IPS-NIHi7 (cell line): ENCODE results near the gene KIFC1.

Source experiments
- DNase-seq: peaks from one replicate; pipeline ENCODE4 v3.0.0; 2012; ENCODE audit warnings: mixed read lengths; ENCODE audit errors: extremely low spot score

Gene KIFC1

DNA sequence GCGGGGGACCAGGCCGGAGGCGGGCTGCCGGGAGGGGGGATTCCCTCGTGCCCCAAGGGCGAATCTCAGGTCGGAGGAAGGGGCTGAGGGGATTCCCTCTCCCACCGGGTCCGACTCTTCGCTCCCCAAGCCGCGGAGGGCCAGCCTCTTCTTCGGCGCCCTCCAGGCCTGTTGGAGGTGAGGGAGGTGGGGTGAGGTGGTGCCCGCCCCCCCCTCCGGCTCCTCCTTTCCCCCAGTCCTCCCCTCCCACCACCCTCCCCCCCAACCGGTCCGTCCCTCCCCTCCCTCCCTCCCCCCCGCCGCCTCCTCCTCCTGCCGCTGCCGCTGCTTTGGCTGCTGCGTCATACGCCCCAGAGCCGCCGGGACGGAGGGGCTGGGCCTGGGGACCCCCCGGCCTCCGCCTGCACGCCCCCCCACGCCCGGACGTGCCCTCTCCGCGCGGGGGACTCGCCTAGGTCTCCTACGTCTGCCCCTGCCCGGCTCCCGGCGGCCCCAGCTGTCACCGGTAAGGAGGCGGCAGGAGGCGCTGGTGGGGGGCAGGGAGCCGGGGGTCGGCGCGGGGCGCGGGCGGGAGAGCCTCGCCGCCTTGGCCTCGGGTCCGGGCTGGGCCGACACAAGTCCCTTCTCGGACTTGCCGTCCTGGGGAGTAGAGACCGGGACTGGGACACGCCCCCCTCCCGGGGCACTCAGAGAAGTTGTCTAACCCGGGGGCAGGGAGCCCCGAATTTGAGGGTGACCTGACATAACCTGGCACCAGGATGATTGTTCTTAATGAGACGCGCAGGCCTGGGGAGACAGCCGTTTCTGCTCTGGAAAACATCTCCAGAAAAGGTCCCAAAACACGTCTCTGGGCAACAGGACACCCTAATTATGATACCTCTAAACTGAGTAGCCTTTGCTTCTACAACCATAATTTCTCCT lies 19.3 kb downstream of the KIFC1 start, which contains the start of gene PHF1:
Gene PHF1, plus strand, starts transcription at position 304 of the 921 bp plus-strand sequence. CDS start 1,250 bp downstream, outside the sequence.
- peak; percentile 68 for DNase-seq

DNA sequence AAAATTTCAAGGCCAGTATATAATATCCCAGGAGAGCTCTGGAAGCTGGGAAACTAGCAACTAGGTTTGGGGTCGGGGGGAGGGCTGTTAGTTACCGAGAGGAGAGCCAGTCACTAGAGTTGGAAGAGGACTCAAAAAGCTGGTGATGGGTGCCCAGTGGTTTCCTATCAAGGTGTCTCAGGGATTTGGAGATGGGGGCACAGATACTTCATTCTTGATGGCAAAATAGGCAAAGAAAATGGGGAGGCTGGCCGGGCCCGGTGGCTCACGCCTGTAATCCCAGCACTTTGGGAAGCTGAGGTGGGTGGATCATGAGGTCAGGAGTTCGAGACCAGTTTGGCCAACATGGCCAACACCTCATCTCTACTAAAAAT lies 20.0 kb downstream of the KIFC1 start:
- no peak for DNase-seq

DNA sequence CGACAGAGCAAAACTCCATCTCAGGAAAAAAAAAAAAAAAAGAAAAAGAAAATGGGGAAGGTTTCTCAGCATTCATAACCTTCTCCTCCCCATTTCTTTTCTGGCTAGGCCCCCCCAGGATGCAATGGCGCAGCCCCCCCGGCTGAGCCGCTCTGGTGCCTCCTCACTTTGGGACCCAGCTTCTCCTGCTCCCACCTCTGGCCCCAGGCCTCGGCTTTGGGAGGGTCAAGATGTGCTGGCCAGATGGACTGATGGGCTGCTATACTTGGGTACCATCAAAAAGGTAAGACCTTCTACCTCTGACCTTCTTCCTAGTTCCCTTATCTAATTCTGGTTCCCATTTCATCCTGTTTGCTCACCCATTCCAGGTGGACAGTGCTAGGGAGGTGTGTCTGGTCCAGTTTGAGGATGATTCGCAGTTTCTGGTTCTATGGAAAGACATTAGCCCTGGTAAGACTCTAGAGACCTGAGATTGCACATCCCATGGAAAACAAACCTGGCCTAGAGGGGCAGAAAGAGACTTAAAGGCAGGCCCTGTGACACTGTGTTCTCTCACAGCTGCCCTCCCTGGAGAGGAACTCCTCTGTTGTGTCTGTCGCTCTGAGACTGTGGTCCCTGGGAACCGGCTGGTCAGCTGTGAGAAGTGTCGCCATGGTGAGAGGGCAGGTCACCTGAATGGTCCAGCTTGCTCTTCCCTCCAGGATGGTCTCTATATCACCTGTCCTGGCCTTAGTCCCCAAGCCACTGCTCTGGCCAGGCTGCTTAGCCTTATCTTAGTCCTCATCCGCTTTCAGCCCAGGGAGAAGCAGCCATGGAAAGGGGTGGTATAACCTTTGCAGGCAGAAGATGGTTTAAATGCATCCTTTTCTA lies 20.8 kb downstream of the KIFC1 start:
- no peak for DNase-seq

DNA sequence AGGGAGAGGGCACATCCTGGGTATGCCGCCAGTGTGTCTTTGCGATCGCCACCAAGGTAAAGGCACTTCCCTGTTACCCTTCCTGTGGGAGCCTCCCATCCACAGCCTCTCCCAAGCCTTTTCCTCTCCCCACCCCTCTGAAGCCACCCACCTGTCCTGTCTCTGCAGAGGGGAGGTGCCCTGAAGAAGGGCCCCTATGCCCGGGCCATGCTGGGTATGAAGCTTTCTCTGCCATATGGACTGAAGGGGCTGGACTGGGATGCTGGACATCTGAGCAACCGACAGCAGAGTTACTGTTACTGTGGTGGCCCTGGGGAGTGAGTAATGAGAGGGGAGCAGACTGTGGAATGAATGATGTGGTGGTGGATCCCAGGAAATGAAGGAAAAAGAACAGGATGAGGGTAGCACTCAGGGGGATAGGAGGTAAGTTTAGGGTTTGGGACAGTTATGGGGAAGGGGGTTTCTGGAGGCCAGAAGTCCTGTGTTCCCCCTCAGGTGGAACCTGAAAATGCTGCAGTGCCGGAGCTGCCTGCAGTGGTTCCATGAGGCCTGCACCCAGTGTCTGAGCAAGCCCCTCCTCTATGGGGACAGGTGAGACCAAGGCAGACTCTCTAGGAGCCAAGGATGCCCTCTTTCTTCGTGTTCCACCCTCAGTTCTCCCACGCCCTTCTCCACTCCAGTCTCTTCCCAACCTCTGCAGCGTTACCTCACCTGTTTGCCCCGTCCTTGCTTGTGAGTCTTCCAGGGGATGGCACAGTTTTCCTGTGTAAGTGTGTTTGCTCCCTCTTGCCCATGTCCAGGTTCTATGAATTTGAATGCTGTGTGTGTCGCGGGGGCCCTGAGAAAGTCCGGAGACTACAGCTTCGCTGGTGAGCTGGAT lies 21.9 kb downstream of the KIFC1 start:
- no peak for DNase-seq

DNA sequence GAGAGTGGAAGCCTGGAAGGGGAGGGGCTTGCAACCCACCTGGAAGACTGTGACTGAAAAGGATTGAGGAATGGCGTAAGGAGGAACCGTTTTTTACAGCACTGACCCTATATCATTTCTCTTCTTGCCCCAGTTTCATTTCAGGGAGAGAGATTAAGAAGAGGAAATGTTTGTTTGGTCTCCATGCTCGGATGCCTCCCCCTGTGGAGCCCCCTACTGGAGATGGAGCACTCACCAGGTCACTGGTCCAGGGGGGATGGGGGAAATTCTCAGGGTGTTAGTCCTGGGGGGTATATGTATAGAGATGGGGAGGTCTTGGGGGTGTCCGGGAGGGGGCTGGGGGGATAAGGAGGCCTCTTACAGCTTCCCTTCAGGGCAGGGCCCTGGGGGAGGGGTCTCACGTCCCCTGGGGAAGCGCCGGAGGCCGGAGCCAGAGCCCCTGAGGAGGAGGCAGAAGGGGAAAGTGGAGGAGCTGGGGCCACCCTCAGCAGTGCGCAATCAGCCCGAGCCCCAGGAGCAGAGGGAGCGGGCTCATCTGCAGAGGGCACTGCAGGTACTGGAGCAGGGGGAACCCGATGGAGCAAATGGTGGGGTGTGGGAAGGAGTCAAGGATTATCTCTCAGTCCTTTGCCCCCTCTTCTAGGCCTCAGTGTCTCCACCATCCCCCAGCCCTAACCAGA lies 23.1 kb downstream of the KIFC1 start:
- peak; percentile 25 for DNase-seq

DNA sequence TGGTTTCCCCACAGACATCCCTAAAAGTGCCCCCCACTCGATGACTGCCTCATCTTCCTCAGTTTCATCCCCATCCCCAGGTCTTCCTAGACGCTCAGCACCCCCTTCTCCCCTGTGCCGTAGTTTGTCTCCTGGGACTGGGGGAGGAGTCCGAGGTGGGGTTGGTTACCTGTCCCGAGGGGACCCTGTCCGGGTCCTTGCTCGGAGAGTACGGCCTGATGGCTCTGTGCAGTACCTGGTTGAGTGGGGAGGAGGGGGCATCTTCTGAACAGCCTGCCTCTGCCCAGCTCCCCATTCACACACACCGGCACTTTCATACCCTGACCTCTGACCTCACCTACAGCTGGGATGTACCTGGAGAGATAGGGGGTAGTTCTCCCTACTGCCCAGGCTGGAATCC lies 24.2 kb downstream of the KIFC1 start:
- DNase-seq: no peak

DNA sequence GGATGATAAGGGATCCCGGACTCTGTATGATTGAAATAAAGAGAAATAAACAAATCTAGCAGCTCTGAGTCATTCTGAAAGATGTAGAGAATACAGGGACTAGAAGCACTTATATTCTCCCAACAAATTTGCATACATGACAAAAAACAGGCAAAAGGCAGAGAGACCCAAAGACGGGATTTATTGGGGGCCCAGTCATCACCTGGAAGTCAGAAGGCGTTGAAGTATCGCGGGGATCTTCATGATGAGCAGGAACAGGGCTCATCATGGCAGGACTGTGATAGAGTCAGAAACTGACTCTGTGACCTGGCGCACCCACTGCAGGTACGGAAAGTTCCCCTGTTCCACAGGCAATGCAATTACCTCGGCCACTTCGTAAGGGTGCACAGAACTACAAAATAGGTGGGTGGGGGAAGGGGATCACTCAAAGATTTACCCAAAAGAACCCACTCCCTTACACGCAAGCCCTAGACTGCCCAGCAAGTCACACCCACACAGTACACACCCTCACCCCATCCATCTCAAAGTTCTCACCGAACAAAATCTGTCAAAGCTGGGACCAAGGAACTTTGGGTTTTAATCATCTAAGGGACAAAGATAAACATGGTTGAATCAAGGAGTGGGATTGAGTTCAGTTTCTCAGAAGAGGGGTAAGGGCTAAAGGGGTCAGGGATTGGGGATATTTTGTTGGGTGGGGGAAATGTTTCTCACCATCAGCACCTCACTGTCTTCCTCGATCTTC lies 24.9 kb downstream of the KIFC1 start:
- no peak for DNase-seq

DNA sequence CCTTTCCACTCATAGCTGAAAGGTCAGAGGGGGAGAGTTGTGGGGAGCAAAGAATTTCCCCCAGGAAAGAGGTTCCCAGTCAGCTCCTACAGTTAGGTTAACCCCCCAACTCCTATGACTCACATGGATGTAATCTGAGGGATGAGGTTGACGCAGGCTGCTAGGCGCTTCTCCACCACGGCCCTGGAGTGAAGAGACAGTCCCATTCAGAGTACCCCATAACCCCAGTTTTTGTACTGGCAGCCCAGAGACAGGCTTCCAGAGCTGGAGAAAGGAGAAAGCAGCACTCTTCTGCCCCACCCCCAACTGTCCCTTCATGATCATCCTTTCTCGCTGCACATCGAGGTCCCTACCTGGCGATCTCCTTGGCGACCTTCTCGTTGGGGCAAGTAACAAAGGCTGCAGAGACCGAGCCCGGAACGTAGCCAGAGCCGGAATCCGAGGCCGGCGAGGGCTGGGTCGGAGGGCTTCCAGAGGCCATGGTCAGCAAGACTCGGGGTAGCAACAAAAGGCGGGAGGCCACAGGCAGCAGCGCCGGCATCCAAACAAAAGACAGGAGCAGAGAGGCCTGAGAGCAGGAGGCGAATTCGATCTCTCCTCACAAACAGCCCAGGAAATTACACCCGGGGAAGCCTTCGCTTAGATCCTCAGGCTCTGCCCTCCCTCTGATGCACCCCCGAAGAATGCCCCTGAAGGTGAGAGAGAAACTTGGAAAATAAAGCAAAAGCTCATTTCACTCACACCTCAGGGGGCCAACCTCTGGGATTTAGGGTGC lies 25.7 kb downstream of the KIFC1 start:
- no peak for DNase-seq

DNA sequence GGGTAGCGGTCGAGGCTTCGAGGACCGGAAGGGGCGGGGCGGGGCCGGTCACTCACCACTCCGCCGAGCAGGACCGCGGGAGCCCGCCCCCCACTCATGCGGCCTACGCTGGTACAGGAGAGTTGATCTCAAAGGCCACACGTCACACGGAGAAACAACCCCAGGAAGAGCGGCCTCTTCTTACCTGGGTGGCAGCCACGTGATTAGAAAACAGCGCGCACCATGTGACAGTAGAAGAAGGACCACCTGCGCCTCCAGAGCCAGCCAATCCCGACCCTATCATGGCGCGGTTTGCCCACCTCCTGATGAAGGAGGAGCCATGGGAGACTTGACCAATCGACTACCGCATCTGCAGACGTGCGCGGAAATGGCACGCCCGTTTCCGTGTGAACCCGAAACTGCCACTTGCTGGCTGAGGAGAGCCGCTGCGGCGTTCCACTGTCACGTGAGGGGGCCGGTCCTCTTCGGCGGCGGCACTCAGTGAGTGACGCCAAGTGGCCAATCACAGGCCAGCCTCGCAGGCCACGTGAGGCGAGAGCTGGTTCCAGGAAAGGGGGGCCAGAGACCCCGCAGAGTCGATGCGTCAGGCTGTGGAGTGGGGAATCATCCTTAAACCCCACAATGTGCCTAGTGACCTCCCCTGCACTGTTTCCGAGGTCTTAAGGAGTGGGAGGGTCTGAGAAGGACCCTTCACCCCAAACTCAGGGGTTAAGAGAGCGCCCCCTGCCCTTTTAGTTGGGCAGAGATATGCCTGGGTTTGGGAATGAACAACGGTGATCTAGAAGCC lies 26.5 kb downstream of the KIFC1 start, which contains the start of gene CUTA:
Gene CUTA, minus strand, starts transcription at position 205 of the 787 bp plus-strand sequence. Its CDS starts 107 bp downstream, at position 98.
- DNase-seq: peak; percentile 92

DNA sequence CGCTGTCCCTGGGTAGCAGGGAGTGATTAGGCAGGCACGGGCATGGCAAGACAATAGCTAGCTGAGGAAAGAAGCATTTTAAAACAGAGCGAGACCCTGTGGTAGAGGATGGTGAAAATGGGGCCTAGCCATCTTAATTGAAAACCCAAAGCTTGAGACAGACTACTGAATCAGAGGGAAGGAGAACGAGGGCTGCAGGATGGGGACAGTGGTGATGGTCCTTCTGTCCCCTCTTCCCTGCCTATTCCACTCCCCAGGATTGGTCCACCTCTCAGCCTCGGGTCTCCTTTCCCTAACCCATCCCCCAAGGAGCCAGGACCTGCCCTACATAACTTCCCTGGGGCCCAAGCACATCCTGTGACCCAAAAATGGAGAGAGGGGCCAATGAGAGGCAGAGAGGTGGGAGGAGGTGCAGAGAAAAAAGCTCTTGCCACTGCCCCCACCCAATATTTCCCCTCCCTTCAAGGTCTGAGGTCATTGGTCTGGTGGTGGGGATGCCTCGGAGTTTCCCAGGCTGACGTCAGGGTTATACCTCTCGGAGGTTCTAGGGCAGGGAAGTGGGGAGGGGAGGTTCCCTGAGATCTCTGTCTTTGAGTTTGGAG lies 27.2 kb downstream of the KIFC1 start:
- DNase-seq: no peak

DNA sequence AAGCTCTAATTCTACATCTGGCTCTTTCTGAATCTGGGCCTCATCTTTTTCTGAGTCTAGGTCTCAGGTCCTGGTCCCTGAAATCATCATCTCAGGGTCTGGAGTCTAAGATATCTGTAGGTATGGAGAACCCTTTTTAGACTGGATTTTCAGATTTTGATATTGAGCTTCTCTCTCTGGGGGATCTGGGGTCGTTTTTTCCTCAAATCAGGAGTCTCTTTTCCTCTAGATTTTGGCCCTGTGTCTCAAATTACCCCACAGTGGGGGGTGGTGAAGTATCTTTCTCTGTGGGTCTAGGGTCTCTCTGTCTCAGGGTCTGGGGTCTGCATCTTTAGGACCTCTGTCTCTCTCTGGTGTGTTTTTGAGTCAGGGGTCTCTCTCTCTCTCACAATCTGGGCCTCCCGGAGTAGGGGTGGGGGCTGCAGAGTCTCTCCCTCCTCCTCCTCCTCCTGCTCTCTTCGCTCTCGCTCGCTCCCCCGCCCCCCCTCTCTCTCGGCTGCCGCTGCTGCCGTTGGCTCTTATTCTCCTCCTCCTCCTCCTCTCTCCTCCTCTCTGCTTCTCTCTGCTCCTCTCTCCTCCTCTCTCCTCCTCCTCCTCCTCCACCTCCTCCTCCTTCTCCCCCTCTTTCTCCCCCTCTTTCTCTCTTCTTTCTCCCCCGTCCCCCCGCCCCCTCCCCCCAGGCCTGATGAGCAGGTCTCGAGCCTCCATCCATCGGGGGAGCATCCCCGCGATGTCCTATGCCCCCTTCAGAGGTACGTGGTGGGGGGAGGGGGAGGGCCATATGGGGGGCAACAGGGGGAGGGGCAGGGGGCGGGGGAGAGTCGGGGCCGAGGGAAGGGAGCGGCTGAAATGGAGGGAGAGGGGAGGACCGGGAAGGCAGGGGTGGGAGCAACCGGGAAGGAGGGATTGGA lies 28.2 kb downstream of the KIFC1 start, which contains the start of gene SYNGAP1:
Gene SYNGAP1, plus strand, starts transcription at position 486 of the 911 bp plus-strand sequence. Its CDS starts 200 bp downstream, at position 686.
- DNase-seq: peak; percentile 31

DNA sequence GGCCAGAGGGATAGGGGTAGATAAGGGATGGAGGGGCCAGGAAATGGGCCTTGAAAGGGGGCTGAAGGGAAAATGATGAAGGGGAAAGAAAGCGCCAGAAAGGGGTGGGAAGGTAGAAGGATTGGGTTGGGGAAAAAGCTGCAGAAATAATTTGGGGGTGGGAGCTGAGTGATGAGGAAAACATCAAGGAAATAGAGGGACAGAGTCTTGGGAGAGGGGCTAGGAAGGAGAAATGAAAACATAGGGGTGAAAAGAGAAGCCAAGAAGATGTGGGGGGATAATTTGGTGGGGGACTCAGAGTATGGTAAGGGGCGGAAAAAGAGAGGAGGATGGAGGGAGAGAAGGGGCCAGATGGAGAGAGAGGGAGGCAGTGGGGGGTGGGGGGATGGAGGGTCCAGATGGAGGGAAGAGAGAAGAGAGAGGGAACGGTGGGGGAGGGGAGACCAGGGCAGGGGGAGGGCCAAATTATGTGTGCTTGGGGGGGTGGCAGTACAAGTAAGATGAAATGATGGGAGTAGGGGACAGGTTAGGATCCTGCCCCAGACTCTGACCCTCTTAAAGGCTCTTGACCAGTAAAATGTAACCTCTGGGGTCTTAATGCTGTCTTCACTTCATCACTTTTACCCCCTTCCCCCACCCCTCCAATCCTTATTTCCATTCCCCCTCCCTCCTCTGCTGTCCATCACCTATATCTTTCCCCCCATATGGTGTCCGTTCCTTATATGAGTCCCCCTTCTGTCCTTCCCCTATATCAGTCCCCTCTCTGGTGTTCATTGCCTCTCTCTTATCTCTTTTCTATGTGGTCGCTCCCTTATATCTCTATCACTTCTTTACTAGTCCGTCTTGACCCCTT lies 29.1 kb downstream of the KIFC1 start:
- no peak for DNase-seq

DNA sequence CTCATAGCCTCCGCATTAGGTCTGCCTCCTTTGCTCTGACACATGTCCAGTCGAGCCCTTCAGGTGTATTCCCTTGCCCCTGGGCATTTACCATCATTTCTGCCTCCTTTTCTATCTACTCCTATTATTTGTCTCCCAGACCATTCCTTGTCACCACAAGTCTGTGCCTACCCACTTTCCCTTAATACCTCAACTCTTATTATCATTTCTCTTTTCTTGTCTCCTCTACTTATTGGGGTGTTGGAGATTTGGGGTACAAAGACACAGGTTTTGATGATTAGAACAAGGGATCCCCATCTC lies 29.7 kb downstream of the KIFC1 start:
- DNase-seq: no peak

DNA sequence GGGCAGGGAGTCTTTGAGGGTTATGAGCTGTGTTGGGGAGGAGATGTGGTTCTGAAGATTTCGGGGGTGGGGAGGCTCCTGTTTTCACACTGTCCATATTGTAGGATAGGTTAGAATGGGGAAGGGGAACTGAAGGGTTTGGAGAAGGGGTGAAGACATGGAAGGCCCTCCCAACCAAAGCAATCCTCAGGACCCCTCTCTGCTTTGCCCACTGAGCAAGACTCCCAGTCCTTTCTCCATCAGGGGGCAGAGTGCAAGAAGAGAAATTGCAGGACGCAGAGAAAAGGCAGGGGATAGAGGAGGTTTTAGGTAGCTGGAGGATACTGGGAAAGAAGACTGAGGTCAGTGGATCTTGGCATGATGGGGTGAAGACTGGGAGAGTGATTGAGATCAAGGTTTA lies 32.2 kb downstream of the KIFC1 start:
- DNase-seq: no peak

DNA sequence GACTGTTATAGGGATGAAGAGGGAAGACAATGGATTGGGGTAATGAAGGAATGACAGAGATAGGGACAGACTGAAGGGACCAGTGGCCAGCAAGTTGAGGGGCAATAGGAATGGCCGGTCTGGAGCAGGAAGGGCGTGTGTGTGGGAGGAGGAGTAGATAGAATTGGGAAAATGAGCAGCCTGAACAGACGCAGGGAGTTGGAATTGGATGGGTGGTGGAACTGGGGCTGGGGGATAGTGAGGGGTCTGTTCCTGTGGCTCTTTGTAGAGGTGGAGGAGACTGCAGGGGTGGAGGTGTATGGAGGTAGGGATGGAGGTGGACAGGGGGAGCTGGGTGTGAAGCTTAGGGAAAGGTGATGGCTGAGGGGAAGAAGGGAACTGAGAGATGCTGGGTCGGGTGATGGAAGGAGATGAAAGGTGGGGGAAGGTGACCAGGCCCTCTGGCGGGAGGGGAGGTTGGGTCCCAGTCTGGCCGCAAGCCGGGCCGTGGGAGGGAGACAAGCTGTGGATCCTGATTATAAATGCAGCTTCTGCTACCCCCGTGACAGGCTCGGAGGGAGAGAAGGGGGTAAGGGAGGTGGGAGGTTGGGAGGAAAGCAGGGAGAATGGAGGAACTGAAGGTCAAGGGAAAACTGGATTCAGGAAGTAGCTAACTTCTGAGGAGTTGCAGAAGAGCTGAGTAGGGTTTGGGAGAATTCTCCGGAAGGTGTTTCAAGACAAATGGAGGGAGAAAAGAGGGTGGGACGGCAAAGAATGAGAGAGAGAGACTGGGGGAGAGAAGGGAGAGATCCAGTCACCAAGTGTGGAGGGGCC lies 33.4 kb downstream of the KIFC1 start:
- DNase-seq: no peak
